Stimulated activated CD8-positive, alpha-beta memory T cell treated with anti-CD3 and anti-CD28 coated beads, Interleukin-15, amount 100 ng/mL, for 4 hours (primary cell): ENCODE measurements around the gene AHI1.

ENCODE experiments used
- DNase-seq, 2 donors: peaks; one replicate each; pipeline ENCODE4 v3.0.0-alpha.2; 2020; ENCODE audit warnings: low read depth in 2 of 2

The AHI1 gene

GRCh38 chr6:135329851-135330803 lies 167.4 kb downstream of the AHI1 start:
- no peak for DNase-seq

GRCh38 chr6:135328136-135328535 lies 169.4 kb downstream of the AHI1 start:
- DNase-seq: no peak

GRCh38 chr6:135325624-135326424 lies 171.7 kb downstream of the AHI1 start:
- DNase-seq: no peak

GRCh38 chr6:135324531-135324930 lies 173.0 kb downstream of the AHI1 start:
- DNase-seq: no peak

GRCh38 chr6:135323979-135324378 lies 173.6 kb downstream of the AHI1 start:
- no peak for DNase-seq

GRCh38 chr6:135323202-135323668 lies 174.3 kb downstream of the AHI1 start:
- no peak for DNase-seq

- DNase-seq: no peak
Measured at GRCh38 chr6:135322427-135323201, 174.9 kb downstream of the AHI1 start.

GRCh38 chr6:135320721-135321621 lies 176.6 kb downstream of the AHI1 start:
- no peak for DNase-seq

GRCh38 chr6:135319819-135320218 lies 177.7 kb downstream of the AHI1 start:
- no peak for DNase-seq

GRCh38 chr6:135318738-135319469 lies 178.6 kb downstream of the AHI1 start:
- DNase-seq: no peak

- DNase-seq: no peak
Measured at GRCh38 chr6:135314543-135314942, 183.0 kb downstream of the AHI1 start.

GRCh38 chr6:135311446-135312200 lies 185.9 kb downstream of the AHI1 start:
- no peak for DNase-seq

GRCh38 chr6:135310291-135310690 lies 187.2 kb downstream of the AHI1 start:
- no peak for DNase-seq

GRCh38 chr6:135306740-135307420 lies 190.7 kb downstream of the AHI1 start:
- no peak for DNase-seq

- DNase-seq: no peak
Measured at GRCh38 chr6:135306166-135306565, 191.4 kb downstream of the AHI1 start.

- no peak for DNase-seq
Measured at GRCh38 chr6:135305684-135306083, 191.9 kb downstream of the AHI1 start.

GRCh38 chr6:135304883-135305282 lies 192.7 kb downstream of the AHI1 start:
- no peak for DNase-seq

GRCh38 chr6:135301304-135301703 lies 196.2 kb downstream of the AHI1 start:
- no peak for DNase-seq

GRCh38 chr6:135300576-135300975 lies 197.0 kb downstream of the AHI1 start:
- DNase-seq: no peak
